Bronchus fibroblast of lung (primary cell): ENCODE results near the gene OR2S2. TPM values are rescaled to one million over a fixed set of nuclear protein-coding genes. Genes with fewer than 3 reads are reported as not detected.

Source experiments
- total RNA-seq: library from RNA; depleted of rRNA; stranded (reverse); fragments of >200 nt; gene quantifications from 2 replicates; pipeline ENCODE4 v1.2.3, GENCODE V29; 2015

OR2S2 gene, protein sequence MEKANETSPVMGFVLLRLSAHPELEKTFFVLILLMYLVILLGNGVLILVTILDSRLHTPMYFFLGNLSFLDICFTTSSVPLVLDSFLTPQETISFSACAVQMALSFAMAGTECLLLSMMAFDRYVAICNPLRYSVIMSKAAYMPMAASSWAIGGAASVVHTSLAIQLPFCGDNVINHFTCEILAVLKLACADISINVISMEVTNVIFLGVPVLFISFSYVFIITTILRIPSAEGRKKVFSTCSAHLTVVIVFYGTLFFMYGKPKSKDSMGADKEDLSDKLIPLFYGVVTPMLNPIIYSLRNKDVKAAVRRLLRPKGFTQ
- total RNA-seq, result not detected in 2 replicates

DNA sequence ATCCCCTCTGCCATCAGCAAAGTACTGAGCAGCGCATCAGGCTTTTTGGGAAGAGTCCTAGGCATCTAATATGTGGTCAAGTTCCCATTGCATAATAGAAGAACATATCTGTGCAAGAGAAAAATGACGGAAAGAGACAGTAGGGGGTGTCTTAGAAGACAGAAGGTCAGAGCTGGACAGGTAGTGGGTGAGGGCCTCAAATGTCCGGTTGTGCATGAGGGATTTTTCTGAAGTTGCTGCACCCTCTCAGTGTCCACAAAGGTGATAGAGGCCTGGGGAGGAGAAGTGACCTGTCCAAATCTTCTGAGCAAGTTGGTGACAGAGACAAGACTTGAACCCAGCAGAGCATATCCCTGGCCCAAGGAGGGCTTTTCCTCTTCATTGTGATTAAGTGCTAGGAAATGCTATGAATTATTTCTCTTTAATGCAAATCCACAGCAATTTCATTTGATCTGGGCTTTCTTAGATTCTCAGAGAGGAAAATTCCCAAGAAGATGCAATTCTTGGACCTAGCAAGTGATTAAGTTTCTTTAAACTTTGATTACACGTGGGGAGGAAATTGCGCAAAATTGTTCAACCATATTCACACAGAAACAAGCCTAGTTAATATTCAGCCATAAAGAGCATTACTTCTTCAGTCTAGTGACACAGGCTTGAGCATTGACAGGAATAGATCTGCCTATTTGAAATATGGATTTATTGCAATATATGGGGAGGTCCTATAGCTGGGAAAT, at the start of gene OR2S2:
TSS of gene OR2S2 (minus strand) at position 51 of the 734 bp plus-strand sequence. CDS start 56 bp downstream, outside the sequence.

DNA sequence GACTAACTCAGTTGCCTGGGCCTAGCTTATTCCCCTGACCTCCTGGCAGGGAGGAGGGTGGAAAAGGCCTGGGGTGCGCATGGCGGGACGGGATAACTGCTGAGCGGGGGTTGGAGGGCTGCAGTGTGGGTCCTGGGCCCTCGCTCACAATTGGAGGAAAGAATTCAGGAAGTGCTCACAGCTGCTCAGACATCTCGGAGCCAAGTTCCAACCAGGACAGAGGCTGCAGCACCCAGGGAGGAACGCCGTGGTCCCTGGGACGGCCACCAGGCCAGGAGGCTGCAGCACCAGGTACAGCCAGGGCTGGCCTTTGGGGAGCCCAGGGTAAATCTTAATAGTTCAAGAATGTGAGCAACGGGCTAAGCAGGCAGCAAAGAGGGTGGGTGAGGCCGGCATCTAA, 48.7 kb downstream of the OR2S2 start, which contains the start of gene SPAAR:
TSS of gene SPAAR (plus strand) at position 217 of the 400 bp plus-strand sequence. CDS start 974 bp downstream, outside the sequence.

Other genes with a start within 250 kb of the OR2S2 start
- 279 and 318 TPM in 2 replicates for gene TLN1, start 226.0 kb downstream of the OR2S2 start, total RNA-seq
- gene CREB3, start 225.5 kb downstream of the OR2S2 start, total RNA-seq, result 59.6 and 73.3 TPM in 2 replicates
- 23.9 and 25.1 TPM in 2 replicates for gene GBA2, start 208.9 kb downstream of the OR2S2 start, total RNA-seq
- 10.1 and 10.6 TPM in 2 replicates for gene RGP1, start 208.9 kb downstream of the OR2S2 start, total RNA-seq
- gene MSMP, start 203.9 kb downstream of the OR2S2 start, total RNA-seq, result not detected in 2 replicates
- 16.3 and 17.7 TPM in 2 replicates for gene NPR2, start 166.6 kb downstream of the OR2S2 start, total RNA-seq
- gene SPAG8, start 145.9 kb downstream of the OR2S2 start, total RNA-seq, result 1.5 and 2.4 TPM in 2 replicates
- 31.3 and 46.1 TPM in 2 replicates for gene HINT2, start 143.1 kb downstream of the OR2S2 start, total RNA-seq
- not detected in 2 replicates for gene FAM221B, start 129.4 kb downstream of the OR2S2 start, total RNA-seq
- 3.9 and 4.3 TPM in 2 replicates for gene TMEM8B, start 128.9 kb downstream of the OR2S2 start, total RNA-seq
- not detected in 2 replicates for gene OR13J1, start 87.8 kb downstream of the OR2S2 start, total RNA-seq
- 3.2 and 5.4 TPM in 2 replicates for gene HRCT1, start 52.0 kb downstream of the OR2S2 start, total RNA-seq
- 0.34 TPM in 1 of 2 replicates, not detected in the other for gene SPAAR, start 48.7 kb downstream of the OR2S2 start, total RNA-seq
- gene RECK, start 78.8 kb upstream of the OR2S2 start, total RNA-seq, result 7.4 and 11.3 TPM in 2 replicates
- 28.7 and 30.8 TPM in 2 replicates for gene GLIPR2, start 178.6 kb upstream of the OR2S2 start, total RNA-seq
- gene CCIN, start 211.2 kb upstream of the OR2S2 start, total RNA-seq, result 0.84 and 0.89 TPM in 2 replicates
- gene CLTA, start 232.8 kb upstream of the OR2S2 start, total RNA-seq, result 260 and 303 TPM in 2 replicates